K562 (cell line): Measurements from ENCODE around the gene CPS1.

Source experiments
- ETV6 ChIP-seq, 3 experiments: fragments of 150-350 bp in 1 of 3; sonication (generic) in 1 of 3; formaldehyde crosslinking in 1 of 3; IDR thresholded peaks; 2 replicates each; pipeline versions ENCODE4 v1.6.1 to v1.8.0; 2014 to 2022; ENCODE audit warnings: borderline replicate concordance in 2 of 3, low read depth in 2 of 3, antibody characterized with exemption in 1 of 3, low read length in 1 of 3, mild to moderate bottlenecking in 1 of 3, missing genetic modification reagents in 1 of 3
- MAX ChIP-seq: sonication (generic); formaldehyde crosslinking; IDR thresholded peaks from 2 replicates; pipeline ENCODE4 v1.9.0; 2022; ENCODE audit warnings: mild to moderate bottlenecking, missing genetic modification reagents
- MLX ChIP-seq, 2 experiments: fragments of 450-650 bp in 1 of 2; sonication (generic) in 1 of 2; formaldehyde crosslinking; conservative IDR thresholded peaks; 2 replicates each; pipeline versions ENCODE4 v1.4.0 to v1.8.1; 2020 to 2022; ENCODE audit warnings: mild to moderate bottlenecking in 1 of 2, missing genetic modification reagents in 1 of 2
- ZEB2 ChIP-seq: fragments of 450-650 bp; IDR thresholded peaks from 2 replicates; pipeline ENCODE4 v1.6.1; 2016
- ZNF76 ChIP-seq: fragments of 250-450 bp; sonication (Bioruptor Pico); IDR thresholded peaks from 2 replicates; pipeline ENCODE4 v1.4.0; 2020; ENCODE audit warnings: mild to moderate bottlenecking, moderate library complexity, borderline replicate concordance

- no peak for TF ChIP-seq MLX (CRISPR knock-in tag; conservative IDR thresholded peaks at IDR 0.05)
- TF ChIP-seq MAX (CRISPR knock-in tag), result no peak
- no peak for TF ChIP-seq ZEB2
- TF ChIP-seq ZNF76 (CRISPR knock-in tag), result no peak
- TF ChIP-seq ETV6 (IDR thresholded peaks at IDR 0.05; ENCODE audit: borderline replicate concordance in 1 of 2, low read depth in 2 of 2, low read length in 1 of 2), result no peak
- no peak for TF ChIP-seq ETV6 (CRISPR knock-in tag; IDR thresholded peaks at IDR 0.05; ENCODE audit: borderline replicate concordance)
Observed at GRCh38 chr2:210562502-210563080, 6.2 kb downstream of the CPS1 start.
